BLaER1 treated with 17β-estradiol and CSF1 and Interleukin-3, amounts not matched to agents 10 nM and 100 nM (cell line): Measurements from ENCODE around the gene GNAZ.
A peak's percentile ranks its signal among the peaks of the same experiment; 100 is the strongest.

Source experiments
- H3K27ac ChIP-seq, 11 experiments: shearing (Covaris generic); formaldehyde crosslinking; 2 replicates each; pipeline ENCODE4 v1.8.1; 2022
- H3K27me3 ChIP-seq, 11 experiments: shearing (Covaris generic); formaldehyde crosslinking; 2 replicates each; pipeline ENCODE4 v1.8.1; 2022
- H3K36me3 ChIP-seq, 11 experiments: shearing (Covaris generic); formaldehyde crosslinking; 2 replicates each; pipeline ENCODE4 v1.8.1; 2022
- H3K4me1 ChIP-seq, 10 experiments: shearing (Covaris generic); formaldehyde crosslinking; 2 replicates each; pipeline ENCODE4 v1.8.1; 2022
- H3K4me2 ChIP-seq, 11 experiments: shearing (Covaris generic); formaldehyde crosslinking; 2 replicates each; pipeline ENCODE4 v1.8.1; 2022
- H3K4me3 ChIP-seq, 10 experiments: shearing (Covaris generic); formaldehyde crosslinking; 2 replicates each; pipeline ENCODE4 v1.8.1; 2022
- H3K9ac ChIP-seq, 11 experiments: shearing (Covaris generic); formaldehyde crosslinking; 2 replicates each; pipeline ENCODE4 v1.8.1; 2022
- H3K9me3 ChIP-seq, 11 experiments: shearing (Covaris generic); formaldehyde crosslinking; replicated peaks in 1 of 11; 2 replicates each; pipeline ENCODE4 v1.8.1; 2022
- H4K20me1 ChIP-seq, 11 experiments: shearing (Covaris generic); formaldehyde crosslinking; 2 replicates each; pipeline ENCODE4 v1.8.1; 2022
- Cebpa-rat ChIP-seq, 11 experiments: shearing (Covaris generic); IDR thresholded peaks; 2 replicates each; pipeline ENCODE4 v1.8.1; 2022

GNAZ gene

GRCh38 chr22:23086787-23087186, 16.5 kb downstream of the GNAZ start:
- no peaks in the 10 kb centered on the region; a peak in 1 of 22 replicates for H3K36me3 ChIP-seq
- H3K4me2 ChIP-seq: peak overlapping the region; percentile 71 to 91 (median 80)
- no peak for TF ChIP-seq Cebpa-rat (IDR thresholded peaks at IDR 0.05)
- peaks cover 34 to 90% (median 84%) of the 10 kb centered on the region in 10 experiments for H3K4me1 ChIP-seq
- H3K27ac ChIP-seq: peak overlapping the region in 5 of 11 experiments; percentile 10 to 46 (median 25); a peak in 7 of 22 replicates
- no peaks in the 10 kb centered on the region for H3K27me3 ChIP-seq
- H3K4me3 ChIP-seq: no peak overlapping the region
- no peaks in the 10 kb centered on the region for H3K9me3 ChIP-seq
- H3K9ac ChIP-seq: peak overlapping the region in 2 of 11 experiments; percentile 14 to 15; a peak in 3 of 22 replicates
- peaks cover 0 to 99% (median 0%) of the 10 kb centered on the region in 11 experiments; a peak in 7 of 22 replicates for H4K20me1 ChIP-seq

- H3K4me1 ChIP-seq: peaks cover 34 to 89% (median 75%) of the 10 kb centered on the region in 10 experiments
- TF ChIP-seq Cebpa-rat (IDR thresholded peaks at IDR 0.05): no peak
- no peaks in the 10 kb centered on the region; a peak in 1 of 22 replicates for H3K36me3 ChIP-seq
- H3K27me3 ChIP-seq: no peaks in the 10 kb centered on the region
- peak overlapping the region in 3 of 11 experiments; percentile 8 to 22 (median 9); a peak in 3 of 22 replicates for H3K27ac ChIP-seq
- H4K20me1 ChIP-seq: peaks cover 0 to 100% (median 3%) of the 10 kb centered on the region in 11 experiments; a peak in 7 of 22 replicates
- peak overlapping the region in 1 of 11 experiments; percentile 22; a peak in 1 of 22 replicates for H3K9ac ChIP-seq
- peak overlapping the region; percentile 71 to 91 (median 80) for H3K4me2 ChIP-seq
- H3K9me3 ChIP-seq: no peaks in the 10 kb centered on the region
- H3K4me3 ChIP-seq: no peak overlapping the region
Observed at GRCh38 chr22:23088199-23088604, 17.9 kb downstream of the GNAZ start.

- peaks cover 0 to 100% (median 6%) of the 10 kb centered on the region in 11 experiments; a peak in 8 of 22 replicates for H4K20me1 ChIP-seq
- H3K4me2 ChIP-seq: peak overlapping the region; percentile 71 to 91 (median 80); a peak in 21 of 22 replicates
- H3K9ac ChIP-seq: peak overlapping the region in 4 of 11 experiments; percentile 3 to 22 (median 4); a peak in 3 of 22 replicates
- no peaks in the 10 kb centered on the region for H3K9me3 ChIP-seq
- H3K36me3 ChIP-seq: no peaks in the 10 kb centered on the region; a peak in 1 of 22 replicates
- H3K4me3 ChIP-seq: no peak overlapping the region; a peak in 1 of 20 replicates
- H3K27me3 ChIP-seq: no peaks in the 10 kb centered on the region
- peaks cover 34 to 89% (median 75%) of the 10 kb centered on the region in 10 experiments for H3K4me1 ChIP-seq
- H3K27ac ChIP-seq: no peak overlapping the region; a peak in 1 of 22 replicates
- TF ChIP-seq Cebpa-rat (IDR thresholded peaks at IDR 0.05): no peak
Observed at GRCh38 chr22:23089010-23089409, 18.7 kb downstream of the GNAZ start.

- Histone ChIP-seq H3K9ac (peak overlapping the region in 1 of 11 experiments; percentile 3; a peak in 1 of 22 replicates), H3K9me3 (no peaks in the 10 kb centered on the region), H4K20me1 (peaks cover 0 to 100% (median 10%) of the 10 kb centered on the region in 11 experiments; a peak in 9 of 22 replicates), H3K4me2 (peak overlapping the region in 9 of 11 experiments; percentile 71 to 91 (median 81); a peak in 18 of 22 replicates), H3K4me1 (peaks cover 34 to 88% (median 74%) of the 10 kb centered on the region in 10 experiments), H3K27me3 (no peaks in the 10 kb centered on the region), H3K4me3 (no peak overlapping the region), H3K27ac (no peak overlapping the region), H3K36me3 (peaks cover 0 to 2% (median 0%) of the 10 kb centered on the region in 11 experiments; a peak in 3 of 22 replicates)
- no peak for TF ChIP-seq Cebpa-rat (IDR thresholded peaks at IDR 0.05)
Observed at GRCh38 chr22:23089633-23090456, 19.5 kb downstream of the GNAZ start.

- Histone ChIP-seq H4K20me1 (peaks cover 0 to 100% (median 13%) of the 10 kb centered on the region in 11 experiments; a peak in 9 of 22 replicates), H3K4me2 (peak overlapping the region in 4 of 11 experiments; percentile 71 to 81 (median 80); a peak in 4 of 22 replicates), H3K4me1 (peaks cover 34 to 82% (median 68%) of the 10 kb centered on the region in 10 experiments), H3K9ac (no peak overlapping the region), H3K9me3 (no peaks in the 10 kb centered on the region), H3K27ac (no peak overlapping the region), H3K36me3 (peaks cover 0 to 8% (median 0%) of the 10 kb centered on the region in 11 experiments; a peak in 4 of 22 replicates), H3K4me3 (no peak overlapping the region), H3K27me3 (no peaks in the 10 kb centered on the region)
- no peak for TF ChIP-seq Cebpa-rat (IDR thresholded peaks at IDR 0.05)
Observed at GRCh38 chr22:23090457-23090835, 20.1 kb downstream of the GNAZ start.

GRCh38 chr22:23091760-23092159, 21.4 kb downstream of the GNAZ start:
- Histone ChIP-seq H3K36me3 (peaks cover 0 to 21% (median 0%) of the 10 kb centered on the region in 11 experiments; a peak in 7 of 22 replicates), H3K27ac (no peak overlapping the region), H3K4me1 (peaks cover 23 to 69% (median 54%) of the 10 kb centered on the region in 10 experiments), H3K27me3 (no peaks in the 10 kb centered on the region), H3K9ac (no peak overlapping the region), H3K4me2 (no peak overlapping the region), H4K20me1 (peaks cover 0 to 99% (median 9%) of the 10 kb centered on the region in 11 experiments; a peak in 9 of 22 replicates), H3K9me3 (no peaks in the 10 kb centered on the region), H3K4me3 (no peak overlapping the region)
- no peak for TF ChIP-seq Cebpa-rat (IDR thresholded peaks at IDR 0.05)

- Histone ChIP-seq H3K27me3 (no peaks in the 10 kb centered on the region), H3K36me3 (peaks cover 0 to 22% (median 0%) of the 10 kb centered on the region in 11 experiments; a peak in 7 of 22 replicates), H3K4me3 (no peak overlapping the region), H3K9ac (no peak overlapping the region), H4K20me1 (peaks cover 0 to 97% (median 9%) of the 10 kb centered on the region in 11 experiments; a peak in 9 of 22 replicates), H3K9me3 (no peaks in the 10 kb centered on the region), H3K4me2 (no peak overlapping the region; a peak in 1 of 22 replicates), H3K27ac (no peak overlapping the region), H3K4me1 (peaks cover 17 to 66% (median 48%) of the 10 kb centered on the region in 10 experiments)
- no peak for TF ChIP-seq Cebpa-rat (IDR thresholded peaks at IDR 0.05)
Observed at GRCh38 chr22:23092217-23092955, 22.1 kb downstream of the GNAZ start.

- Histone ChIP-seq H3K4me2 (peak overlapping the region in 8 of 11 experiments; percentile 7 to 69 (median 49); a peak in 11 of 22 replicates), H3K27me3 (no peaks in the 10 kb centered on the region), H4K20me1 (peaks cover 0 to 96% (median 9%) of the 10 kb centered on the region in 11 experiments; a peak in 10 of 22 replicates), H3K36me3 (peaks cover 0 to 30% (median 0%) of the 10 kb centered on the region in 11 experiments; a peak in 7 of 22 replicates), H3K9ac (peak overlapping the region in 5 of 11 experiments; percentile 27 to 61 (median 44); a peak in 3 of 22 replicates), H3K27ac (0 out of 22 replicates have a peak overlapping the region, but pooled peaks of 1 of the 11 experiments have one; percentile 9), H3K4me1 (peaks cover 9 to 66% (median 44%) of the 10 kb centered on the region in 10 experiments), H3K4me3 (no peak overlapping the region), H3K9me3 (no peaks in the 10 kb centered on the region)
- no peak for TF ChIP-seq Cebpa-rat (IDR thresholded peaks at IDR 0.05)
Observed at GRCh38 chr22:23093051-23093788, 22.9 kb downstream of the GNAZ start.
